ENCODE measurements around the gene IQCK.

- no peak for TF ChIP-seq CTCF (IDR thresholded peaks at IDR 0.05)
- no peak for TF ChIP-seq POLR2A (IDR thresholded peaks at IDR 0.05)
Observed at GRCh38 chr16:19841184-19841583, 123.1 kb downstream of the IQCK start.
